Stimulated activated CD4-positive, alpha-beta T cell treated with anti-CD3 and anti-CD28 coated beads, Interleukin-12 subunit alpha, Interleukin-12 subunit beta, amount 100 ng/mL, for 4 hours (primary cell): ENCODE data around the gene ZNF25.
"Not testable (repeated sequence)": the region's sequence is repeated elsewhere in the genome, so short reads cannot be mapped to it uniquely, and the experiment has no call there.

Source experiments
- DNase-seq: peaks from one replicate; pipeline ENCODE4 v3.0.0-alpha.2; 2020

The ZNF25 gene

GRCh38 chr10:37937864-37938263, 38.6 kb downstream of the ZNF25 start:
- DNase-seq: no peak

GRCh38 chr10:37934791-37935190, 41.7 kb downstream of the ZNF25 start:
- no peak for DNase-seq

- no peak for DNase-seq
These were observed 46.0 kb downstream of the ZNF25 start for GRCh38 chr10:37930423-37930822.

GRCh38 chr10:37908165-37908564, 68.3 kb downstream of the ZNF25 start:
- DNase-seq: not testable (repeated sequence)

GRCh38 chr10:37906382-37906781, 70.1 kb downstream of the ZNF25 start:
- no peak for DNase-seq
